Measurements from ENCODE around the gene GREB1.

Gene GREB1

GRCh38 chr2:11656252-11656651 lies 122.4 kb downstream of the GREB1 start:
- Histone ChIP-seq H3K4me1 (ENCODE audit: control insufficient read depth, insufficient read depth, low read length) (no peaks in the 10 kb centered on the region), H3K27ac (ENCODE audit: extremely low read depth, low read depth, low read length) (no peak overlapping the region), H3K36me3 (ENCODE audit: control insufficient read depth in 2 of 2, insufficient read depth in 1 of 2, low read length in 2 of 2) (no peaks in the 10 kb centered on the region), H3K4me3 (ENCODE audit: low read depth, low read length) (no peak overlapping the region), H3K9me3 (ENCODE audit: control insufficient read depth, insufficient read depth, low read depth, low read length) (no peaks in the 10 kb centered on the region)
- ChIA-PET CTCF (interaction anchor here (0.8 kb wide), 1 partner anchor 32 kb away, joined by 3 read pairs; no protein-coding TSS in a partner anchor), POLR2A (no interaction called here)
- no peak for TF ChIP-seq GLI4 (tag by site-specific recombination; IDR thresholded peaks at IDR 0.05)
- no peak for TF ChIP-seq ZSCAN16 (tag by site-specific recombination; IDR thresholded peaks at IDR 0.05)
- no peak for TF ChIP-seq ZNF223 (tag by site-specific recombination; IDR thresholded peaks at IDR 0.05)
- no peak for TF ChIP-seq ZNF311 (tag by site-specific recombination; IDR thresholded peaks at IDR 0.05; ENCODE audit: borderline replicate concordance)
- TF ChIP-seq ZNF843 (tag by site-specific recombination; IDR thresholded peaks at IDR 0.05), result no peak
- no peak for TF ChIP-seq ZFP3 (tag by site-specific recombination; IDR thresholded peaks at IDR 0.05; ENCODE audit: low read depth)
- no peak for TF ChIP-seq ZNF561 (tag by site-specific recombination; IDR thresholded peaks at IDR 0.05; ENCODE audit: borderline replicate concordance)
- TF ChIP-seq ZNF184 (tag by site-specific recombination; IDR thresholded peaks at IDR 0.05), result no peak
- TF ChIP-seq ZNF341 (tag by site-specific recombination; IDR thresholded peaks at IDR 0.05; ENCODE audit: low read depth), result no peak
- TF ChIP-seq ZNF248 (tag by site-specific recombination; IDR thresholded peaks at IDR 0.05), result no peak
- TF ChIP-seq ZNF600 (tag by site-specific recombination; IDR thresholded peaks at IDR 0.05), result no peak

- ChIA-PET POLR2A (no interaction called here), CTCF (interaction anchor here (0.8 kb wide), 1 partner anchor 31 kb away, joined by 3 read pairs; no protein-coding TSS in a partner anchor)
- H3K4me1 ChIP-seq (ENCODE audit: control insufficient read depth, insufficient read depth, low read length), result no peaks in the 10 kb centered on the region
- TF ChIP-seq ZNF768 (tag by site-specific recombination; IDR thresholded peaks at IDR 0.05) (no peak), ZNF394 (tag by site-specific recombination; IDR thresholded peaks at IDR 0.05; ENCODE audit: borderline replicate concordance) (no peak), ZNF560 (tag by site-specific recombination; IDR thresholded peaks at IDR 0.05; ENCODE audit: borderline replicate concordance) (no peak), ZNF629 (tag by site-specific recombination; IDR thresholded peaks at IDR 0.05) (no peak), ZNF157 (tag by site-specific recombination; IDR thresholded peaks at IDR 0.05) (no peak), ZNF76 (tag by site-specific recombination; IDR thresholded peaks at IDR 0.05; ENCODE audit: borderline replicate concordance, low read depth) (no peak), ZSCAN4 (tag by site-specific recombination; IDR thresholded peaks at IDR 0.05) (no peak), PRDM2 (tag by site-specific recombination; IDR thresholded peaks at IDR 0.05; ENCODE audit: borderline replicate concordance) (no peak), SP7 (tag by site-specific recombination; IDR thresholded peaks at IDR 0.05) (no peak), ZNF280C (tag by site-specific recombination; IDR thresholded peaks at IDR 0.05) (no peak), ZBTB44 (tag by site-specific recombination; IDR thresholded peaks at IDR 0.05) (no peak), ZNF548 (tag by site-specific recombination; IDR thresholded peaks at IDR 0.05) (no peak), GFI1B (tag by site-specific recombination; IDR thresholded peaks at IDR 0.05) (no peak), ZNF23 (tag by site-specific recombination; IDR thresholded peaks at IDR 0.05; ENCODE audit: borderline replicate concordance) (no peak), ZNF610 (tag by site-specific recombination; IDR thresholded peaks at IDR 0.05; ENCODE audit: borderline replicate concordance) (no peak)
These were observed 122.8 kb downstream of the GREB1 start for GRCh38 chr2:11656671-11657101.

More at GRCh38 chr2:11656671-11657101, 122.8 kb downstream of the GREB1 start:
- Histone ChIP-seq H3K36me3 (ENCODE audit: control insufficient read depth in 2 of 2, insufficient read depth in 1 of 2, low read length in 2 of 2) (no peaks in the 10 kb centered on the region), H3K4me3 (ENCODE audit: low read depth, low read length) (no peak overlapping the region), H3K9me3 (ENCODE audit: control insufficient read depth, insufficient read depth, low read depth, low read length) (no peaks in the 10 kb centered on the region), H3K27ac (ENCODE audit: extremely low read depth, low read depth, low read length) (no peak overlapping the region)
